K562 (cell line): ENCODE results near the gene DNAJC11. TPM values are rescaled to one million over a fixed set of nuclear protein-coding genes. Genes with fewer than 3 reads are reported as not detected.

Experiments used
- CBFA2T2 ChIP-seq: fragments of 450-650 bp; conservative IDR thresholded peaks from 2 replicates; pipeline ENCODE4 v1.6.1; 2017; ENCODE audit warnings: mild to moderate bottlenecking
- CCAR2 ChIP-seq: fragments of 200-400 bp; formaldehyde crosslinking; IDR thresholded peaks from 2 replicates; pipeline ENCODE4 v1.6.1; 2017; ENCODE audit warnings: mild to moderate bottlenecking, low read depth, low read length
- ERF ChIP-seq: fragments of 450-650 bp; formaldehyde crosslinking; IDR thresholded peaks from 2 replicates; pipeline ENCODE4 v1.4.0; 2020; ENCODE audit warnings: mild to moderate bottlenecking, mixed read lengths
- ESRRA ChIP-seq: fragments of 450-650 bp; IDR thresholded peaks from 2 replicates; pipeline ENCODE4 v1.6.1; 2014; ENCODE audit warnings: low read depth, mild to moderate bottlenecking, moderate library complexity, borderline replicate concordance
- HDAC1 ChIP-seq, 2 experiments: fragments of 450-650 bp; IDR thresholded peaks; 2 replicates each; pipeline ENCODE4 v1.6.1; 2016 to 2017; ENCODE audit warnings: inconsistent platforms in 1 of 2, mild to moderate bottlenecking in 1 of 2, moderate library complexity in 1 of 2
- HMG20A ChIP-seq: fragments of 450-650 bp; formaldehyde crosslinking; conservative IDR thresholded peaks from 2 replicates; pipeline ENCODE4 v1.4.0; 2020; ENCODE audit warnings: mild to moderate bottlenecking, mixed read lengths
- JUN ChIP-seq, 2 experiments: sonication (generic) in 1 of 2; formaldehyde crosslinking in 1 of 2; IDR thresholded peaks; 2 replicates each; pipeline versions ENCODE4 v1.6.1 to v1.8.0; 2012 to 2022; ENCODE audit warnings: borderline replicate concordance in 2 of 2, mild to moderate bottlenecking in 2 of 2, improper control_type of control experiment in 1 of 2, low read depth in 1 of 2, low read length in 1 of 2, missing genetic modification reagents in 1 of 2
- MCM2 ChIP-seq: fragments of 450-650 bp; IDR thresholded peaks from 2 replicates; pipeline ENCODE4 v1.6.1; 2017; ENCODE audit warnings: low read depth, mild to moderate bottlenecking
- MITF ChIP-seq: IDR thresholded peaks from 2 replicates; pipeline ENCODE4 v1.6.1; 2014; ENCODE audit warnings: antibody characterized with exemption
- NFIC ChIP-seq: fragments of 450-650 bp; IDR thresholded peaks from 2 replicates; pipeline ENCODE4 v1.6.1; 2017; ENCODE audit warnings: mild to moderate bottlenecking, inconsistent platforms
- NR3C1 ChIP-seq: sonication (generic); formaldehyde crosslinking; IDR thresholded peaks from 2 replicates; pipeline ENCODE4 v1.8.1; 2022; ENCODE audit warnings: missing genetic modification reagents
- RBM22 ChIP-seq: fragments of 200-400 bp; formaldehyde crosslinking; IDR thresholded peaks from 2 replicates; pipeline ENCODE4 v1.6.1; 2018; ENCODE audit warnings: low read length, low read depth; ENCODE audit not compliant: poor library complexity, severe bottlenecking
- SREBF1 ChIP-seq: fragments of 150-350 bp; IDR thresholded peaks from 2 replicates; pipeline ENCODE4 v1.6.1; 2014; ENCODE audit warnings: antibody characterized with exemption, low read depth, low read length, borderline replicate concordance
- TRIM28 ChIP-seq: fragments of 450-650 bp; IDR thresholded peaks from 2 replicates; pipeline ENCODE4 v1.6.1; 2017
- XRCC3 ChIP-seq: fragments of 450-650 bp; IDR thresholded peaks from 2 replicates; pipeline ENCODE4 v1.6.1; 2017; ENCODE audit warnings: mild to moderate bottlenecking, moderate library complexity
- ZNF12 ChIP-seq: sonication (generic); formaldehyde crosslinking; IDR thresholded peaks from 2 replicates; pipeline ENCODE4 v1.4.0; 2020; ENCODE audit warnings: mild to moderate bottlenecking, missing genetic modification reagents
- ZNF274 ChIP-seq: IDR thresholded peaks from 2 replicates; pipeline ENCODE4 v1.6.1; 2011; ENCODE audit warnings: low read depth, mild to moderate bottlenecking, low read length, moderate library complexity, borderline replicate concordance
- ZNF583 ChIP-seq: fragments of 250-450 bp; sonication (Bioruptor Pico); IDR thresholded peaks from 2 replicates; pipeline ENCODE4 v1.4.0; 2020
- ZNF584 ChIP-seq: fragments of 200-800 bp; sonication (Bioruptor generic); IDR thresholded peaks from 2 replicates; pipeline ENCODE4 v1.6.1; 2016; ENCODE audit warnings: low read depth, mild to moderate bottlenecking, missing genetic modification characterization, missing compliant biosample characterization
- ZNF780A ChIP-seq: fragments of 250-450 bp; sonication (Bioruptor Pico); IDR thresholded peaks from 2 replicates; pipeline ENCODE4 v1.5.0; 2021; ENCODE audit warnings: mild to moderate bottlenecking
- polyA plus RNA-seq, 8 experiments: library from polyadenylated mRNA; depleted of rRNA in 4 of 8; stranded (reverse) in 5 of 8; unstranded in 3 of 8; fragments of >200 nt; fragmentation: Nextera tagmentation in 2 of 8; fragmentation: Illumina TruSeq in 1 of 8; extraction: Ambion mirVana in 2 of 8; extraction: Trizol in 1 of 8; gene quantifications; 2 replicates each; pipeline versions ENCODE4 v1.2.1 to v1.2.3, GENCODE V29; 2011 to 2014; ENCODE audit warnings: inconsistent platforms in 1 of 8, missing spikeins in 1 of 8
- total RNA-seq, 7 experiments: library from RNA; depleted of rRNA in 6 of 7; stranded (reverse); fragments of >200 nt in 6 of 7; fragmentation: Illumina TruSeq in 2 of 7; extraction: Trizol in 2 of 7; gene quantifications; 2 replicates each; pipeline versions ENCODE4 v1.2.1 to v1.2.3, GENCODE V29; 2011 to 2021; ENCODE audit warnings: low replicate concordance in 1 of 7
- TF ChIP-seq, protein P1 (sequence below): sonication (generic); formaldehyde crosslinking; IDR thresholded peaks from 2 replicates; pipeline ENCODE4 v1.8.1; 2023; ENCODE audit warnings: missing genetic modification reagents, mild to moderate bottlenecking, borderline replicate concordance
- TF ChIP-seq, protein P2 (sequence below): sonication (generic); formaldehyde crosslinking; IDR thresholded peaks from 2 replicates; pipeline ENCODE4 v1.8.0; 2022; ENCODE audit warnings: missing genetic modification reagents, mild to moderate bottlenecking, borderline replicate concordance

The DNAJC11 gene
- total and polyA plus RNA-seq, 9 of the 15 experiments (the other 6 are each of a cell fraction or from before 2014, with no cell fraction given) = 14.1 to 123 (median 76.6) TPM

DNA sequence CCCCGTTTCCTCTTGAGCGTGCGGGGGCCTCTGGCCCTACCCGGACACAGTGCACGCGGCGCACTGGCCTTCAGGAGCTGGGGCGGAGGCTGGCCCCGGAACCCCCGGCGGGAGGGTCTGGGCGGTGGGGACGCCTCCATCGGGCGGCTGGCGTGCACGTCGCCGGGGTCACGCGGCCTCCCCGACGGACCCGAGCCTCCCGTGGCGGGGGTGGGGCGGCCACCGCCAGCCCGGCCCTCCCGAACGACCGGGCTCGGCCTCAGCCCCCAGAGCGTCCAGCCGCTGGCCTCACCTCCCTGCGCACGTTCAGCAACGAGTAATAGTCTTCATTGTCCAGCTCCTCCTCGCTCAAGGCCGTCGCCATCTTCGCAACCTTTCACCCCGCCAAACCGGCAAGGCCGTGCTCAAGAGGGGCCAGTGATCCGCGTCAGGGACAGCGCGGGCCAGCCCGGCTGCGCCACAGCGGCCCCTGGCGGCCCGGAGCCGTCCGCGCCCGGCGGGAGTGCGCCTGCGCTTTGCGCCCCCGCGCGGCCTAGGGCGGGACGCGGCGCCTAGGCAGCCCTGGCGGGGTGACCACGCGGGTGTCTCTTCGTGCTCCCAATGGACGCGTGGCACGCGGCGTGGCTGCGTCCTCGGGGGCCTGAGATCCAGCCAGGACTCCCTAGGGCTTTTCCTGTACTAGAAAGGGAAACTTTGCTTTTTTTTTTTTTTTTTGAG lies at the start of gene DNAJC11 (continued):
- TF ChIP-seq SREBF1 (peak; percentile 88; the same call in 1 of the 2 replicates), MITF (no peak; the same call in 1 of the 2 replicates), CBFA2T2 (no peak; the same call in 1 of the 2 replicates), TRIM28 (no peak), RBM22 (no peak), ZNF584 (peak; percentile 71; the same call in 1 of the 2 replicates), XRCC3 (no peak), ERF (CRISPR knock-in tag) (peak; percentile 63; the same call in 1 of the 2 replicates), NFIC (peak; percentile 73), HDAC1 (IDR thresholded peaks at IDR 0.05) (peak; percentile 54 to 98; a peak in 1 of 4 replicates), JUN (IDR thresholded peaks at IDR 0.05; ENCODE audit: borderline replicate concordance, low read depth, low read length) (peak; percentile 79), JUN (CRISPR knock-in tag; IDR thresholded peaks at IDR 0.05; ENCODE audit: borderline replicate concordance) (peak; percentile 96), ZNF12 (peak; percentile 92), CCAR2 (no peak), ESRRA (peak; percentile 94), NR3C1 (peak; percentile 99), HMG20A (no peak), ZNF780A (CRISPR knock-in tag) (no peak), MCM2 (no peak), ZNF274 (no peak), ZNF583 (CRISPR knock-in tag) (no peak; the same call in 1 of the 2 replicates)
- TF ChIP-seq, protein P1, sequence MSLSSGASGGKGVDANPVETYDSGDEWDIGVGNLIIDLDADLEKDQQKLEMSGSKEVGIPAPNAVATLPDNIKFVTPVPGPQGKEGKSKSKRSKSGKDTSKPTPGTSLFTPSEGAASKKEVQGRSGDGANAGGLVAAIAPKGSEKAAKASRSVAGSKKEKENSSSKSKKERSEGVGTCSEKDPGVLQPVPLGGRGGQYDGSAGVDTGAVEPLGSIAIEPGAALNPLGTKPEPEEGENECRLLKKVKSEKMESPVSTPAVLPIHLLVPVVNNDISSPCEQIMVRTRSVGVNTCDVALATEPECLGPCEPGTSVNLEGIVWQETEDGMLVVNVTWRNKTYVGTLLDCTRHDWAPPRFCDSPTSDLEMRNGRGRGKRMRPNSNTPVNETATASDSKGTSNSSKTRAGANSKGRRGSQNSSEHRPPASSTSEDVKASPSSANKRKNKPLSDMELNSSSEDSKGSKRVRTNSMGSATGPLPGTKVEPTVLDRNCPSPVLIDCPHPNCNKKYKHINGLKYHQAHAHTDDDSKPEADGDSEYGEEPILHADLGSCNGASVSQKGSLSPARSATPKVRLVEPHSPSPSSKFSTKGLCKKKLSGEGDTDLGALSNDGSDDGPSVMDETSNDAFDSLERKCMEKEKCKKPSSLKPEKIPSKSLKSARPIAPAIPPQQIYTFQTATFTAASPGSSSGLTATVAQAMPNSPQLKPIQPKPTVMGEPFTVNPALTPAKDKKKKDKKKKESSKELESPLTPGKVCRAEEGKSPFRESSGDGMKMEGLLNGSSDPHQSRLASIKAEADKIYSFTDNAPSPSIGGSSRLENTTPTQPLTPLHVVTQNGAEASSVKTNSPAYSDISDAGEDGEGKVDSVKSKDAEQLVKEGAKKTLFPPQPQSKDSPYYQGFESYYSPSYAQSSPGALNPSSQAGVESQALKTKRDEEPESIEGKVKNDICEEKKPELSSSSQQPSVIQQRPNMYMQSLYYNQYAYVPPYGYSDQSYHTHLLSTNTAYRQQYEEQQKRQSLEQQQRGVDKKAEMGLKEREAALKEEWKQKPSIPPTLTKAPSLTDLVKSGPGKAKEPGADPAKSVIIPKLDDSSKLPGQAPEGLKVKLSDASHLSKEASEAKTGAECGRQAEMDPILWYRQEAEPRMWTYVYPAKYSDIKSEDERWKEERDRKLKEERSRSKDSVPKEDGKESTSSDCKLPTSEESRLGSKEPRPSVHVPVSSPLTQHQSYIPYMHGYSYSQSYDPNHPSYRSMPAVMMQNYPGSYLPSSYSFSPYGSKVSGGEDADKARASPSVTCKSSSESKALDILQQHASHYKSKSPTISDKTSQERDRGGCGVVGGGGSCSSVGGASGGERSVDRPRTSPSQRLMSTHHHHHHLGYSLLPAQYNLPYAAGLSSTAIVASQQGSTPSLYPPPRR (CRISPR knock-in tag) = peak; percentile 93; the same call in 1 of the 2 replicates
- TF ChIP-seq, protein P2, sequence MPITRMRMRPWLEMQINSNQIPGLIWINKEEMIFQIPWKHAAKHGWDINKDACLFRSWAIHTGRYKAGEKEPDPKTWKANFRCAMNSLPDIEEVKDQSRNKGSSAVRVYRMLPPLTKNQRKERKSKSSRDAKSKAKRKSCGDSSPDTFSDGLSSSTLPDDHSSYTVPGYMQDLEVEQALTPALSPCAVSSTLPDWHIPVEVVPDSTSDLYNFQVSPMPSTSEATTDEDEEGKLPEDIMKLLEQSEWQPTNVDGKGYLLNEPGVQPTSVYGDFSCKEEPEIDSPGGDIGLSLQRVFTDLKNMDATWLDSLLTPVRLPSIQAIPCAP (CRISPR knock-in tag) = peak; percentile 98
